HepG2 (cell line): ENCODE results near the gene PNPLA2. TPM values are rescaled to one million over a fixed set of nuclear protein-coding genes. Genes with fewer than 3 reads are reported as not detected.

ENCODE experiments used
- ARID5B ChIP-seq: IDR thresholded peaks from 2 replicates; pipeline ENCODE4 v1.4.0; 2020; ENCODE audit warnings: mild to moderate bottlenecking, missing genetic modification reagents
- ARNTL ChIP-seq: sonication (generic); formaldehyde crosslinking; IDR thresholded peaks from 2 replicates; pipeline ENCODE4 v1.4.0; 2020; ENCODE audit warnings: mild to moderate bottlenecking, missing genetic modification reagents
- ATF4 ChIP-seq, 2 experiments: fragments of 450-650 bp in 1 of 2; sonication (generic) in 1 of 2; formaldehyde crosslinking; IDR thresholded peaks; 2 replicates each; pipeline versions ENCODE4 v1.5.0 to v1.8.0; 2020 to 2022; ENCODE audit warnings: mild to moderate bottlenecking in 1 of 2, missing genetic modification reagents in 1 of 2
- CEBPB ChIP-seq: IDR thresholded peaks from 2 replicates; pipeline ENCODE4 v1.6.1; 2011; ENCODE audit warnings: low read depth, low read length, improper control_type of control experiment, borderline replicate concordance
- CHCHD3 ChIP-seq: sonication (generic); formaldehyde crosslinking; IDR thresholded peaks from 2 replicates; pipeline ENCODE4 v1.8.0; 2022; ENCODE audit warnings: mild to moderate bottlenecking, missing genetic modification reagents, moderate library complexity
- CREB3 ChIP-seq: sonication (generic); formaldehyde crosslinking; IDR thresholded peaks from 2 replicates; pipeline ENCODE4 v1.5.0; 2020; ENCODE audit warnings: missing genetic modification reagents
- GLMP ChIP-seq: sonication (generic); formaldehyde crosslinking; IDR thresholded peaks from 2 replicates; pipeline ENCODE4 v1.9.0; 2021; ENCODE audit warnings: missing genetic modification reagents, mild to moderate bottlenecking, borderline replicate concordance
- MTERF4 ChIP-seq: sonication (generic); formaldehyde crosslinking; IDR thresholded peaks from 2 replicates; pipeline ENCODE4 v1.8.0; 2023; ENCODE audit warnings: mild to moderate bottlenecking, missing genetic modification reagents
- NFAT5 ChIP-seq: sonication (generic); formaldehyde crosslinking; IDR thresholded peaks from 2 replicates; pipeline ENCODE4 v1.4.0; 2020; ENCODE audit warnings: missing genetic modification reagents
- ZNF414 ChIP-seq: sonication (generic); formaldehyde crosslinking; IDR thresholded peaks from 2 replicates; pipeline ENCODE4 v1.5.0; 2020; ENCODE audit warnings: missing genetic modification reagents
- ZNF639 ChIP-seq: conservative IDR thresholded peaks from 2 replicates; pipeline ENCODE4 v1.6.1; 2018; ENCODE audit warnings: missing genetic modification reagents
- polyA plus RNA-seq, 8 experiments: library from polyadenylated mRNA; depleted of rRNA in 3 of 8; stranded (reverse) in 7 of 8; unstranded in 1 of 8; fragments of >200 nt; fragmentation: Illumina TruSeq in 4 of 8; extraction: Trizol in 4 of 8; gene quantifications; 2 replicates each; pipeline versions ENCODE4 v1.2.1 to v1.2.3, GENCODE V29; 2011 to 2016; ENCODE audit warnings: low read depth in 4 of 8, missing spikeins in 1 of 8, mixed read lengths in 1 of 8; ENCODE audit not compliant: insufficient read depth in 1 of 8
- total RNA-seq, 5 experiments: library from RNA; depleted of rRNA; stranded (reverse); fragments of >200 nt; fragmentation: Illumina TruSeq; extraction: Trizol; gene quantifications; 2 replicates each; pipeline ENCODE4 v1.2.3, GENCODE V29; 2016; ENCODE audit warnings: low read depth in 1 of 5

The PNPLA2 gene
- total and polyA plus RNA-seq, 2 of the 13 experiments (the other 11 are each of a cell fraction or from before 2014, with no cell fraction given) = 10.5 to 43.2 TPM

GRCh38 chr11:830295-831117 is 11.8 kb downstream of the PNPLA2 start (continued):
- TF ChIP-seq ATF4 (CRISPR knock-in tag; IDR thresholded peaks at IDR 0.05) (no peak; a peak in 1 of 4 replicates), NFAT5 (CRISPR knock-in tag) (no peak), CEBPB (no peak), MTERF4 (CRISPR knock-in tag) (no peak; the same call in 1 of the 2 replicates), ZNF639 (CRISPR knock-in tag) (no peak), CHCHD3 (no peak), GLMP (no peak), ARNTL (CRISPR knock-in tag) (no peak), CREB3 (CRISPR knock-in tag) (no peak), ARID5B (CRISPR knock-in tag) (no peak), ZNF414 (CRISPR knock-in tag) (no peak)
